H1 (cell line): ENCODE measurements around the gene CPE. TPM values are rescaled to one million over a fixed set of nuclear protein-coding genes. Genes with fewer than 3 reads are reported as not detected.

Experiments
- CTCF ChIA-PET: fragments of 300-600 bp; sonication (Branson Sonifier 250); formaldehyde crosslinking; loops from one replicate; lab custom pipeline; 2021; ENCODE audit not compliant: partially characterized antibody; lab: Charles Lee
- POLR2A ChIA-PET: fragments of 300-600 bp; sonication (Branson Sonifier 250); formaldehyde crosslinking; loops from one replicate; lab custom pipeline; 2021; ENCODE audit warnings: inconsistent platforms; ENCODE audit not compliant: partially characterized antibody; lab: Charles Lee
- DNase-seq, 2 experiments: peaks; one replicate each; pipeline versions ENCODE4 v3.0.0 to v3.0.0-alpha.2; 2010 to 2022; ENCODE audit warnings: low spot score in 2 of 2, low read depth in 1 of 2, mixed read lengths in 1 of 2
- FAIRE-seq: peaks from 2 replicates; lab custom pipeline; 2011; peaks lifted over from hg19 to GRCh38; lab: Jason Lieb, UNC
- H2AFZ ChIP-seq: 2 replicates; pipeline ENCODE4 v1.8.1; 2012; ENCODE audit warnings: low read length, inconsistent platforms
- H2AK5ac ChIP-seq: 2 replicates; pipeline ENCODE4 v1.6.1; 2013; ENCODE audit warnings: low read depth, low read length
- H2BK120ac ChIP-seq: replicated peaks from 2 replicates; pipeline ENCODE3; 2013; ENCODE audit warnings: low read depth, low read length, inconsistent platforms
- H2BK12ac ChIP-seq: 2 replicates; pipeline ENCODE4 v1.6.1; 2013; ENCODE audit warnings: low read depth, low read length
- H2BK15ac ChIP-seq: 2 replicates; pipeline ENCODE4 v1.6.1; 2013; ENCODE audit warnings: low read length
- H2BK20ac ChIP-seq: 2 replicates; pipeline ENCODE4 v1.6.1; 2013; ENCODE audit warnings: low read length
- H2BK5ac ChIP-seq: 2 replicates; pipeline ENCODE4 v1.6.1; 2013; ENCODE audit warnings: low read depth, low read length
- H3K14ac ChIP-seq: 2 replicates; pipeline ENCODE4 v1.6.1; 2013; ENCODE audit warnings: inconsistent platforms; ENCODE audit not compliant: insufficient read length
- H3K18ac ChIP-seq: 2 replicates; pipeline ENCODE4 v1.6.1; 2013; ENCODE audit warnings: low read length; ENCODE audit errors: extremely low read depth
- H3K23ac ChIP-seq: 2 replicates; pipeline ENCODE4 v1.6.1; 2013; ENCODE audit warnings: inconsistent platforms; ENCODE audit not compliant: insufficient read length
- H3K23me2 ChIP-seq: 2 replicates; pipeline ENCODE4 v1.6.1; 2013; ENCODE audit warnings: low read depth, low read length
- H3K27ac ChIP-seq: 2 replicates; pipeline ENCODE4 v1.6.1; 2011; ENCODE audit warnings: low read depth, low read length, inconsistent platforms
- H3K27me3 ChIP-seq, 4 experiments: replicated peaks in 1 of 4; 1 replicate in 1 of 4; 2 replicates in 3 of 4; pipeline versions ENCODE4 v1.6.1 to v1.8.1; 2011 to 2013; ENCODE audit warnings: low read length in 3 of 4, mild to moderate bottlenecking in 3 of 4, inconsistent platforms in 2 of 4, mixed read lengths in 2 of 4, moderate library complexity in 1 of 4; ENCODE audit not compliant: control insufficient read depth in 3 of 4, insufficient read depth in 3 of 4; ENCODE audit errors: extremely low read depth in 1 of 4
- H3K36me3 ChIP-seq, 4 experiments: 2 replicates each; pipeline versions ENCODE4 v1.6.1 to v1.8.1; 2011 to 2013; ENCODE audit warnings: mild to moderate bottlenecking in 4 of 4, low read length in 3 of 4, moderate library complexity in 2 of 4, control low read depth in 1 of 4, inconsistent platforms in 1 of 4; ENCODE audit not compliant: insufficient read depth in 4 of 4, control insufficient read depth in 2 of 4
- H3K4ac ChIP-seq: replicated peaks from 2 replicates; pipeline ENCODE3; 2013; ENCODE audit warnings: low read length, low read depth, mixed read lengths, inconsistent platforms; ENCODE audit not compliant: insufficient read length
- H3K4me1 ChIP-seq, 4 experiments: replicated peaks in 1 of 4; 1 replicate in 1 of 4; 2 replicates in 3 of 4; pipeline versions ENCODE4 v1.6.1 to v1.8.1; 2011 to 2013; ENCODE audit warnings: low read length in 3 of 4, inconsistent platforms in 2 of 4, mixed read lengths in 1 of 4; ENCODE audit not compliant: insufficient read depth in 4 of 4, control insufficient read depth in 3 of 4
- H3K4me2 ChIP-seq, 2 experiments: 2 replicates each; pipeline versions ENCODE4 v1.6.1 to v1.8.1; 2011 to 2013; ENCODE audit warnings: low read depth in 2 of 2, low read length in 2 of 2, control low read depth in 1 of 2, inconsistent platforms in 1 of 2, mild to moderate bottlenecking in 1 of 2; ENCODE audit not compliant: insufficient read depth in 1 of 2
- H3K4me3 ChIP-seq, 4 experiments: fragments of 200-600, 300-600 bp in 1 of 4; sonication (generic), shearing (Covaris generic), sonication (Bioruptor Twin) in 1 of 4; 2 replicates each; pipeline versions ENCODE4 v1.5.1 to v1.8.1; 2011 to 2016; ENCODE audit warnings: low read length in 4 of 4, low read depth in 3 of 4, control low read depth in 2 of 4, inconsistent platforms in 2 of 4, mild to moderate bottlenecking in 2 of 4, mixed read lengths in 1 of 4, moderate library complexity in 1 of 4; ENCODE audit not compliant: insufficient read depth in 2 of 4; ENCODE audit errors: extremely low read depth in 1 of 4
- H3K56ac ChIP-seq: replicated peaks from 2 replicates; pipeline ENCODE3; 2013; ENCODE audit warnings: low read depth, mild to moderate bottlenecking, mixed read lengths, low read length, inconsistent platforms; ENCODE audit not compliant: insufficient read length
- H3K79me1 ChIP-seq: 2 replicates; pipeline ENCODE4 v1.6.1; 2013; ENCODE audit warnings: low read depth, low read length, control low read depth
- H3K79me2 ChIP-seq, 2 experiments: 2 replicates each; pipeline versions ENCODE4 v1.6.1 to v1.8.1; 2012 to 2013; ENCODE audit warnings: low read length in 2 of 2, mild to moderate bottlenecking in 2 of 2, inconsistent platforms in 1 of 2; ENCODE audit not compliant: insufficient read depth in 2 of 2, control insufficient read depth in 1 of 2
- H3K9ac ChIP-seq, 4 experiments: replicated peaks in 1 of 4; 1 replicate in 1 of 4; 2 replicates in 3 of 4; pipeline versions ENCODE4 v1.6.1 to v1.8.1; 2011 to 2013; ENCODE audit warnings: low read depth in 3 of 4, low read length in 3 of 4, control low read depth in 2 of 4, mild to moderate bottlenecking in 2 of 4, moderate library complexity in 2 of 4, inconsistent platforms in 1 of 4; ENCODE audit errors: extremely low read depth in 1 of 4
- H3K9me3 ChIP-seq, 2 experiments: 2 replicates each; pipeline versions ENCODE4 v1.6.1 to v1.8.1; 2012 to 2013; ENCODE audit warnings: mild to moderate bottlenecking in 2 of 2, moderate library complexity in 2 of 2, control low read depth in 1 of 2, inconsistent platforms in 1 of 2, low read depth in 1 of 2, low read length in 1 of 2, mixed read lengths in 1 of 2; ENCODE audit not compliant: insufficient read depth in 2 of 2
- H4K20me1 ChIP-seq, 2 experiments: replicated peaks in 1 of 2; 2 replicates each; pipeline versions ENCODE3 to v1.8.1; 2011 to 2013; ENCODE audit warnings: inconsistent platforms in 2 of 2, low read length in 2 of 2, mild to moderate bottlenecking in 1 of 2; ENCODE audit not compliant: insufficient read depth in 2 of 2, control insufficient read depth in 1 of 2
- H4K5ac ChIP-seq: 2 replicates; pipeline ENCODE4 v1.6.1; 2013; ENCODE audit warnings: low read length, low read depth, mixed read lengths, inconsistent platforms; ENCODE audit not compliant: insufficient read length
- H4K8ac ChIP-seq: 2 replicates; pipeline ENCODE4 v1.8.0; 2013; ENCODE audit warnings: mild to moderate bottlenecking, moderate library complexity, low read length, inconsistent platforms; ENCODE audit not compliant: insufficient read depth; ENCODE audit errors: extremely low read depth
- H4K91ac ChIP-seq: replicated peaks from 2 replicates; pipeline ENCODE3; 2013; ENCODE audit warnings: low read length, mixed read lengths, inconsistent platforms; ENCODE audit not compliant: insufficient read length
- EGR1 ChIP-seq: IDR thresholded peaks from 2 replicates; pipeline ENCODE4 v1.6.1; 2011; ENCODE audit warnings: low read depth, low read length, borderline replicate concordance
- GABPA ChIP-seq: IDR thresholded peaks from 2 replicates; pipeline ENCODE4 v1.6.1; 2011; ENCODE audit warnings: mild to moderate bottlenecking, low read length, moderate library complexity, borderline replicate concordance; ENCODE audit not compliant: insufficient read depth
- GTF2F1 ChIP-seq: IDR thresholded peaks from 2 replicates; pipeline ENCODE4 v1.6.1; 2012; ENCODE audit warnings: low read depth, low read length, improper control_type of control experiment, borderline replicate concordance
- HDAC6 ChIP-seq: IDR thresholded peaks from one replicate; pipeline ENCODE4 v1.7.1; 2012; ENCODE audit warnings: low read depth, mild to moderate bottlenecking, inconsistent platforms, low read length, moderate library complexity
- MAFK ChIP-seq: IDR thresholded peaks from 2 replicates; pipeline ENCODE4 v1.6.1; 2012; ENCODE audit warnings: low read depth, mild to moderate bottlenecking, improper control_type of control experiment, low read length
- PHF8 ChIP-seq: fragments of 200-600 bp; sonication (generic); conservative IDR thresholded peaks from 2 replicates; pipeline ENCODE4 v1.7.1; 2012; ENCODE audit warnings: low read depth, mild to moderate bottlenecking, inconsistent platforms, low read length, moderate library complexity
- RBBP5 ChIP-seq: IDR thresholded peaks from 2 replicates; pipeline ENCODE4 v1.7.1; 2012; ENCODE audit warnings: low read depth, mild to moderate bottlenecking, inconsistent platforms, low read length, moderate library complexity, borderline replicate concordance
- TEAD4 ChIP-seq: IDR thresholded peaks from 2 replicates; pipeline ENCODE4 v1.6.1; 2012; ENCODE audit warnings: low read depth, low read length, inconsistent platforms, mixed read lengths
- WGBS, 2 experiments: shearing (Covaris generic) in 1 of 2; methylation state at CpG; one replicate each; pipeline versions ENCODE4 v1.1.6 to v1.1.7; 2013 to 2015; ENCODE audit warnings: low lambda C conversion rate in 2 of 2, mixed read lengths in 2 of 2, inconsistent platforms in 1 of 2, low coverage in 1 of 2, missing lambda C conversion rate in 1 of 2; ENCODE audit not compliant: insufficient replicate concordance in 2 of 2, insufficient coverage in 1 of 2, insufficient read length in 1 of 2; ENCODE audit errors: extremely low coverage in 1 of 2, missing lambda C conversion rate in 1 of 2; 5-methylcytosine and 5-hydroxymethylcytosine counted together
- polyA plus RNA-seq, 7 experiments: library from polyadenylated mRNA; depleted of rRNA in 3 of 7; stranded (reverse) in 5 of 7; unstranded in 2 of 7; fragments of >200 nt in 5 of 7; fragments of 200-250 nt in 2 of 7; gene quantifications; 1 replicate in 5 of 7; 2 replicates in 1 of 7; 4 replicates in 1 of 7; pipeline versions ENCODE4 v1.2.1 to v1.2.3, GENCODE V29; 2011 to 2013; ENCODE audit warnings: missing spikeins in 2 of 7, mixed read lengths in 2 of 7
- total RNA-seq: library from RNA; stranded (reverse); fragmentation: NEBNext Ultra II Directional; extraction: Animal tissue kit (Norgen Biotek cat#: 25700); gene quantifications from 2 replicates; pipeline ENCODE4 v1.2.1, GENCODE V29; 2021
- TF ChIP-seq, protein P1 (sequence below): IDR thresholded peaks from 2 replicates; pipeline ENCODE4 v1.6.1; 2012; ENCODE audit warnings: low read length, inconsistent platforms
- TF ChIP-seq, protein P2 (sequence below): IDR thresholded peaks from 2 replicates; pipeline ENCODE4 v1.6.1; 2011; ENCODE audit warnings: low read depth, mild to moderate bottlenecking, low read length; ENCODE audit not compliant: insufficient read depth

CPE gene
- total and polyA plus RNA-seq, 2 of the 8 experiments (the other 6 are each of a cell fraction or from before 2014, with no cell fraction given) = 9.4 to 10.2 TPM

DNA sequence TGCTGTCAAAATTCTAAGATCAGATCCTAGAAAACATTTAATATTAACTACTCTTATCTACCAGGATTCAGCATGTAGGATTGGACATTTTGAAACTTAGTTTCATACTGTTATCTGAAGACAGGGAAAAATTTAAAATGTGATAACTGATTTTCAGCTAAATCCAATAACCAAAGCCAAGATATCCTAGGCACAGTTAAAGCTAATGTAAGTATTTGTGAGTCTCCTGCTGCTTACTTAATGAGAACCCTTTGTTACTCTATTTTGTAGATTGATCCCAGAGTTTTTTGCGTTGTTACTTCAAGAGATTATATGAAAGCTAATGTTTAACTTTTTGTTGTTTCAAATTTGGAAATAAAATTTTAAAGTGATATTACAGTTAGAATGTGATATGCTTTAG is 2.0 kb downstream of the CPE start:
- Histone ChIP-seq H2BK15ac (no peak overlapping the region), H4K91ac (no peak overlapping the region), H3K27ac (no peak overlapping the region), H3K56ac (no peak overlapping the region), H4K20me1 (no peaks in the 10 kb centered on the region), H3K14ac (no peak overlapping the region), H3K79me2 (no peaks in the 10 kb centered on the region), H3K36me3 (no peaks in the 10 kb centered on the region), H3K4ac (no peak overlapping the region), H2AK5ac (no peak overlapping the region), H3K9ac (no peak overlapping the region), H3K4me3 (no peak overlapping the region), H2BK5ac (no peak overlapping the region), H3K4me1 (peaks cover 0 to 8% (median 3%) of the 10 kb centered on the region in 4 experiments; a peak in 3 of 7 replicates), H3K27me3 (peaks cover 0 to 11% (median 10%) of the 10 kb centered on the region in 4 experiments; a peak in 4 of 7 replicates), H3K9me3 (no peaks in the 10 kb centered on the region), H4K8ac (no peak overlapping the region), H2BK120ac (no peak overlapping the region), H2BK20ac (no peak overlapping the region), H3K4me2 (no peak overlapping the region; a peak in 1 of 4 replicates), H3K23ac (no peak overlapping the region), H2BK12ac (no peak overlapping the region), H2AFZ (no peak overlapping the region), H3K79me1 (no peaks in the 10 kb centered on the region), H3K23me2 (peaks cover 11% of the 10 kb centered on the region; the same call in 1 of the 2 replicates), H4K5ac (no peak overlapping the region), H3K18ac (no peak overlapping the region)
- FAIRE-seq (no peak), DNase-seq (no peak)
- CTCF ChIA-PET = interaction anchor here (0.7 to 1.6 kb wide), 4 partner anchors 13 to 33 kb away, joined by 3 to 10 read pairs (median 4); no protein-coding TSS in a partner anchor
- 17% methylated on average over 1 of the region's 1 CpG; no CpG with 5 or more reads in 1 of the 2 experiments for WGBS, 2 experiments
- POLR2A ChIA-PET = no interaction called here
- TF ChIP-seq RBBP5 (no peak), TEAD4 (no peak), MAFK (no peak), PHF8 (no peak), EGR1 (no peak), GABPA (no peak), GTF2F1 (no peak), HDAC6 (no peak)
- TF ChIP-seq, protein P1, sequence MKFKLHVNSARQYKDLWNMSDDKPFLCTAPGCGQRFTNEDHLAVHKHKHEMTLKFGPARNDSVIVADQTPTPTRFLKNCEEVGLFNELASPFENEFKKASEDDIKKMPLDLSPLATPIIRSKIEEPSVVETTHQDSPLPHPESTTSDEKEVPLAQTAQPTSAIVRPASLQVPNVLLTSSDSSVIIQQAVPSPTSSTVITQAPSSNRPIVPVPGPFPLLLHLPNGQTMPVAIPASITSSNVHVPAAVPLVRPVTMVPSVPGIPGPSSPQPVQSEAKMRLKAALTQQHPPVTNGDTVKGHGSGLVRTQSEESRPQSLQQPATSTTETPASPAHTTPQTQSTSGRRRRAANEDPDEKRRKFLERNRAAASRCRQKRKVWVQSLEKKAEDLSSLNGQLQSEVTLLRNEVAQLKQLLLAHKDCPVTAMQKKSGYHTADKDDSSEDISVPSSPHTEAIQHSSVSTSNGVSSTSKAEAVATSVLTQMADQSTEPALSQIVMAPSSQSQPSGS = no peak
- TF ChIP-seq, protein P2, sequence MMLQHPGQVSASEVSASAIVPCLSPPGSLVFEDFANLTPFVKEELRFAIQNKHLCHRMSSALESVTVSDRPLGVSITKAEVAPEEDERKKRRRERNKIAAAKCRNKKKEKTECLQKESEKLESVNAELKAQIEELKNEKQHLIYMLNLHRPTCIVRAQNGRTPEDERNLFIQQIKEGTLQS = no peak
